ENCODE results near the gene HS3ST1. TPM values are rescaled to one million over a fixed set of nuclear protein-coding genes. Genes with fewer than 3 reads are reported as not detected.

The HS3ST1 gene
- total RNA-seq, 1 donor from 2014 or later, result 1.7 TPM

GRCh38 chr4:11420327-11420726 is 8.4 kb downstream of the HS3ST1 start:
- Mint-ChIP-seq H3K36me3 (ENCODE audit: unreplicated experiment) (no peaks in the 10 kb centered on the region), H3K27ac (ENCODE audit: unreplicated experiment) (no peak overlapping the region), H3K4me1 (ENCODE audit: low read depth, unreplicated experiment) (peaks cover 3% of the 10 kb centered on the region), H3K9me3 (ENCODE audit: unreplicated experiment) (no peaks in the 10 kb centered on the region), H3K27me3 (ENCODE audit: unreplicated experiment) (no peaks in the 10 kb centered on the region), H3K4me3 (ENCODE audit: unreplicated experiment) (no peak overlapping the region)
- no peak for DNase-seq
- TF ChIP-seq CTCF (IDR thresholded peaks at IDR 0.05; ENCODE audit: partially characterized antibody, unreplicated experiment), result no peak

- Mint-ChIP-seq H3K4me3 (ENCODE audit: unreplicated experiment) (no peak overlapping the region), H3K4me1 (ENCODE audit: low read depth, unreplicated experiment) (peaks cover 3% of the 10 kb centered on the region), H3K27ac (ENCODE audit: unreplicated experiment) (no peak overlapping the region), H3K9me3 (ENCODE audit: unreplicated experiment) (no peaks in the 10 kb centered on the region), H3K27me3 (ENCODE audit: unreplicated experiment) (no peaks in the 10 kb centered on the region), H3K36me3 (ENCODE audit: unreplicated experiment) (no peaks in the 10 kb centered on the region)
- DNase-seq, result no peak
- TF ChIP-seq CTCF (IDR thresholded peaks at IDR 0.05; ENCODE audit: partially characterized antibody, unreplicated experiment), result no peak
These were observed 10.1 kb downstream of the HS3ST1 start for GRCh38 chr4:11418610-11419009.

DNA sequence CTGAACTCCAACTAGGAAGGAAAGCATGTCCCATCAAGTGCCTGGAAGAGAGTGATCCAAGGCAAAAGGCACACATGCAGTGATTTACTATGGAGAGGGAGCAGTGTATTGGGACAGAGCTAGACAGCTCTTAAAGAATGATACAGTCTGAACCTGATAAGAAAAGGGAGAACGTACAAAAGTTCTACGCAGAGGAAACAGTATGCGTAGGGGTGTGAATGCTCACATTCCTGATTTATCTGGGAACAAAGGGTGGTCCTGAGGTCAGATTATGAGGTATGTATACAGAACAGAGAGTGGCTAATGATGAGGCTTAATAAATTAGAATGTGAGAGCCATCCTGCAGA is 12.0 kb downstream of the HS3ST1 start:
- DNase-seq, result no peak
- no peak overlapping the region for H3K27ac Mint-ChIP-seq (ENCODE audit: unreplicated experiment)
- H3K4me3 Mint-ChIP-seq (ENCODE audit: unreplicated experiment), result no peak overlapping the region
- no peaks in the 10 kb centered on the region for H3K4me1 Mint-ChIP-seq (ENCODE audit: low read depth, unreplicated experiment)
- no peak for TF ChIP-seq CTCF (IDR thresholded peaks at IDR 0.05; ENCODE audit: partially characterized antibody, unreplicated experiment)
- no peaks in the 10 kb centered on the region for H3K36me3 Mint-ChIP-seq (ENCODE audit: unreplicated experiment)
- no peaks in the 10 kb centered on the region for H3K9me3 Mint-ChIP-seq (ENCODE audit: unreplicated experiment)
- no peaks in the 10 kb centered on the region for H3K27me3 Mint-ChIP-seq (ENCODE audit: unreplicated experiment)

- no peaks in the 10 kb centered on the region for H3K36me3 Mint-ChIP-seq (ENCODE audit: unreplicated experiment)
- H3K27me3 Mint-ChIP-seq (ENCODE audit: unreplicated experiment), result no peaks in the 10 kb centered on the region
- no peak overlapping the region for H3K27ac Mint-ChIP-seq (ENCODE audit: unreplicated experiment)
- DNase-seq, result no peak
- H3K9me3 Mint-ChIP-seq (ENCODE audit: unreplicated experiment), result no peaks in the 10 kb centered on the region
- H3K4me1 Mint-ChIP-seq (ENCODE audit: low read depth, unreplicated experiment), result no peaks in the 10 kb centered on the region
- no peak for TF ChIP-seq CTCF (IDR thresholded peaks at IDR 0.05; ENCODE audit: partially characterized antibody, unreplicated experiment)
- no peak overlapping the region for H3K4me3 Mint-ChIP-seq (ENCODE audit: unreplicated experiment)
These were observed 12.5 kb downstream of the HS3ST1 start for GRCh38 chr4:11416071-11416766.

DNA sequence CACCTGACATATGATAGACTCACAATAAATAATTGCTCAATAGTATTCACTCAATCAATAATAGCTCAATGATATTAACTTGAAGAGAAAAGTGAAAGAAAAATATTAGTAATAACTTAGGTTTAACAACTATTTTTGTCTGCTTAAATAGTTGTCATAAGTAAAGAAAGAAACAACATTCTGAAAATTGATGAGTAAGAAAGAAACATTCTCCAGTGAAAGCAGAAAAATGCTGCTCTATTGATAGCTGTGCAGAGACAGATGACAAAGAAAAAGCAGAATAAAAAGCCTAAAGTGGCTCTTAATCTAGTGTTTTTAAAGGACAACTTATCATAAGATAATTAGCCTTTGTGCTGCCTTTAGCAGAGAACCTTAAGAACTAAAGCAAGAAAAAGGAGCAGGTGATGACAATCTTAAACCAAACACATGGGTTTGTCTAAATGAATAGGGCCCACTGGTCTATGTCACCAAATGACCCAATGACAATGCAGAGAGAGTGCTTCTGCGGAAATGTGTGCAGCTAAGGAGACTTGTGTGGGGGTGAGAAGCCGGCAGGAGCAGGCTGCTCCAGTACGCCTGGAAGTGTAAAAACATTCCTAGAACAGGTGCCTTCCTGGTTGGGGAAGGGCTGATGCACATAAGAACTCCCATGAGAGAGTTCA is 13.2 kb downstream of the HS3ST1 start:
- no peak for TF ChIP-seq CTCF (IDR thresholded peaks at IDR 0.05; ENCODE audit: partially characterized antibody, unreplicated experiment)
- Mint-ChIP-seq H3K9me3 (ENCODE audit: unreplicated experiment) (no peaks in the 10 kb centered on the region), H3K27ac (ENCODE audit: unreplicated experiment) (no peak overlapping the region), H3K4me1 (ENCODE audit: low read depth, unreplicated experiment) (no peaks in the 10 kb centered on the region), H3K4me3 (ENCODE audit: unreplicated experiment) (no peak overlapping the region), H3K36me3 (ENCODE audit: unreplicated experiment) (no peaks in the 10 kb centered on the region), H3K27me3 (ENCODE audit: unreplicated experiment) (no peaks in the 10 kb centered on the region)
- no peak for DNase-seq

Measured in glutamatergic neuron (in vitro differentiated cells).